ENCODE data around the gene JHY.
A peak's percentile ranks its signal among the peaks of the same experiment; 100 is the strongest.

Gene JHY

GRCh38 chr11:122978299-122978620 is 95.7 kb downstream of the JHY start:
- H3K4me3 ChIP-seq (ENCODE audit: control insufficient read depth, low read depth, low read length) = no peak overlapping the region
- no peak for TF ChIP-seq CTCF (IDR thresholded peaks at IDR 0.05; ENCODE audit: control insufficient read depth, insufficient read depth, low read depth, low read length, missing control alignments)
- DNase-seq (ENCODE audit: low read depth) = no peak

GRCh38 chr11:122979103-122979814 is 96.7 kb downstream of the JHY start:
- no peak for TF ChIP-seq CTCF (IDR thresholded peaks at IDR 0.05; ENCODE audit: control insufficient read depth, insufficient read depth, low read depth, low read length, missing control alignments)
- no peak for DNase-seq (ENCODE audit: low read depth)
- no peak overlapping the region for H3K4me3 ChIP-seq (ENCODE audit: control insufficient read depth, low read depth, low read length)

- no peak for DNase-seq (ENCODE audit: low read depth)
- no peak for TF ChIP-seq CTCF (IDR thresholded peaks at IDR 0.05; ENCODE audit: control insufficient read depth, insufficient read depth, low read depth, low read length, missing control alignments)
- no peak overlapping the region for H3K4me3 ChIP-seq (ENCODE audit: control insufficient read depth, low read depth, low read length)
Measured at GRCh38 chr11:122979815-122980595, 97.4 kb downstream of the JHY start.

- no peak within 1 kb of the TSS for H3K4me3 ChIP-seq (ENCODE audit: control insufficient read depth, low read depth, low read length)
- DNase-seq (ENCODE audit: low read depth) = no peak
- TF ChIP-seq CTCF (IDR thresholded peaks at IDR 0.05; ENCODE audit: control insufficient read depth, insufficient read depth, low read depth, low read length, missing control alignments) = no peak
Measured at GRCh38 chr11:122981388-122982264, 99.1 kb downstream of the JHY start, which contains the start of gene BSX. TSS of gene BSX (minus strand) at chr11:122981834. CDS start at chr11:122981671, 163 bp downstream.

- peak overlapping the region; percentile 71 for H3K4me3 ChIP-seq (ENCODE audit: control insufficient read depth, low read depth, low read length)
- no peak for DNase-seq (ENCODE audit: low read depth)
- no peak for TF ChIP-seq CTCF (IDR thresholded peaks at IDR 0.05; ENCODE audit: control insufficient read depth, insufficient read depth, low read depth, low read length, missing control alignments)
Measured at GRCh38 chr11:122983438-122984185, 101.1 kb downstream of the JHY start.

Measured in AG09309 (cell line).